GM12878 (cell line): Measurements from ENCODE around the gene NUP210L. TPM values are rescaled to one million over a fixed set of nuclear protein-coding genes. Genes with fewer than 3 reads are reported as not detected.

Experiments
- CUX1 ChIP-seq: IDR thresholded peaks from 2 replicates; pipeline ENCODE4 v1.6.1; 2012; ENCODE audit warnings: improper control_type of control experiment, low read depth, low read length; ENCODE audit not compliant: insufficient replicate concordance
- KAT2A ChIP-seq: conservative IDR thresholded peaks from 2 replicates; pipeline ENCODE4 v1.6.1; 2011; ENCODE audit warnings: low read depth, low read length; ENCODE audit not compliant: control insufficient read depth
- MYB ChIP-seq: fragments of 150-350 bp; IDR thresholded peaks from 2 replicates; pipeline ENCODE4 v1.6.1; 2014; ENCODE audit warnings: mild to moderate bottlenecking, low read depth, low read length, borderline replicate concordance
- NFYA ChIP-seq: IDR thresholded peaks from 2 replicates; pipeline ENCODE4 v1.6.1; 2011; ENCODE audit warnings: low read depth, mild to moderate bottlenecking, low read length, improper control_type of control experiment, borderline replicate concordance
- PRDM15 ChIP-seq: fragments of 450-650 bp; formaldehyde crosslinking; IDR thresholded peaks from 2 replicates; pipeline ENCODE4 v1.4.0; 2020; ENCODE audit warnings: mild to moderate bottlenecking, moderate library complexity
- RELA ChIP-seq: fragments of 450-650 bp; IDR thresholded peaks from 2 replicates; pipeline ENCODE4 v1.8.0; 2014; ENCODE audit warnings: borderline replicate concordance; ENCODE audit not compliant: partially characterized antibody
- SUZ12 ChIP-seq: fragments of 200-600 bp; sonication (generic); IDR thresholded peaks from one replicate; pipeline ENCODE4 v1.6.1; 2018; ENCODE audit warnings: antibody characterized with exemption, mild to moderate bottlenecking; ENCODE audit not compliant: unreplicated experiment
- polyA plus RNA-seq, 11 experiments: library from polyadenylated mRNA; depleted of rRNA in 4 of 11; unstranded in 6 of 11; stranded (reverse) in 5 of 11; fragments of >200 nt; fragmentation: Nextera tagmentation in 4 of 11; fragmentation: Illumina TruSeq in 1 of 11; extraction: Ambion mirVana in 4 of 11; extraction: Trizol in 1 of 11; gene quantifications; 1 replicate in 1 of 11; 2 replicates in 10 of 11; pipeline versions ENCODE4 v1.2.1 to v1.2.3, GENCODE V29; 2011 to 2016; ENCODE audit warnings: inconsistent platforms in 2 of 11, missing spikeins in 2 of 11, low read depth in 1 of 11
- total RNA-seq, 4 experiments: library from RNA; depleted of rRNA in 3 of 4; stranded (reverse); fragments of >200 nt in 3 of 4; fragmentation: Illumina TruSeq in 1 of 4; extraction: Trizol in 1 of 4; gene quantifications; 2 replicates each; pipeline versions ENCODE4 v1.2.1 to v1.2.3, GENCODE V29; 2013 to 2021

NUP210L gene
- total and polyA plus RNA-seq, 10 of the 15 experiments (the other 5 are each of a cell fraction or from before 2014, with no cell fraction given) = 0.04 to 0.08 (median 0.07) TPM; not detected in 7

GRCh38 chr1:154141240-154141639, 13.6 kb downstream of the NUP210L start (continued):
- no peak for TF ChIP-seq CUX1
- TF ChIP-seq SUZ12 = no peak
- no peak for TF ChIP-seq RELA
- no peak for TF ChIP-seq KAT2A
- TF ChIP-seq MYB = no peak
- no peak for TF ChIP-seq NFYA
- TF ChIP-seq PRDM15 (CRISPR knock-in tag) = no peak
